ENCODE measurements around the gene RHOD. TPM values are rescaled to one million over a fixed set of nuclear protein-coding genes. Genes with fewer than 3 reads are reported as not detected.

The RHOD gene
- total RNA-seq, 1 experiment from 2014 or later: 190 TPM

DNA sequence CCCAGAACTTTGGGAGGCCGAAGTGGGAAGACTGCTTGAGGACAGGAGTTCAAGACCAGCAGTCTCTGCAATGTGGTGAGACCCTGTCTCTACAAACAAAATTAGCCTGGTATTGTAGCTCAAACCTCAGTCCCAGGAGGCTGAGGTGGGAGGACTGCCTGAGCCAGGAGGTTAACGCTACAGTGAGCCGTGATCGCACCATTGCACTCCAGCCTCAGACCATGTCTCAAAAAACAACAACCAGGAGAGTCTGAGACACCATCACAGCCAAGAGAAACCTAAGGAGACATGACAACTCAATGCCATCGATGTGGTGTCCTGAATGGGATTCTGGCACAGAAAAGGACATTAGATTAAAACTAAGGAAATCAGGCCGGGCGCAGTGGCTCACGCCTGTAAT lies 34.1 kb downstream of the RHOD start:
- Mint-ChIP-seq H3K27ac (ENCODE audit: low read depth, unreplicated experiment) (no peak overlapping the region), H3K36me3 (ENCODE audit: insufficient read depth, unreplicated experiment) (peaks cover 5% of the 10 kb centered on the region), H3K4me3 (ENCODE audit: unreplicated experiment) (no peak overlapping the region), H3K27me3 (ENCODE audit: insufficient read depth, unreplicated experiment) (no peaks in the 10 kb centered on the region), H3K9me3 (ENCODE audit: unreplicated experiment) (no peaks in the 10 kb centered on the region), H3K4me1 (ENCODE audit: insufficient read depth, unreplicated experiment) (no peaks in the 10 kb centered on the region)
- TF ChIP-seq, protein P1, sequence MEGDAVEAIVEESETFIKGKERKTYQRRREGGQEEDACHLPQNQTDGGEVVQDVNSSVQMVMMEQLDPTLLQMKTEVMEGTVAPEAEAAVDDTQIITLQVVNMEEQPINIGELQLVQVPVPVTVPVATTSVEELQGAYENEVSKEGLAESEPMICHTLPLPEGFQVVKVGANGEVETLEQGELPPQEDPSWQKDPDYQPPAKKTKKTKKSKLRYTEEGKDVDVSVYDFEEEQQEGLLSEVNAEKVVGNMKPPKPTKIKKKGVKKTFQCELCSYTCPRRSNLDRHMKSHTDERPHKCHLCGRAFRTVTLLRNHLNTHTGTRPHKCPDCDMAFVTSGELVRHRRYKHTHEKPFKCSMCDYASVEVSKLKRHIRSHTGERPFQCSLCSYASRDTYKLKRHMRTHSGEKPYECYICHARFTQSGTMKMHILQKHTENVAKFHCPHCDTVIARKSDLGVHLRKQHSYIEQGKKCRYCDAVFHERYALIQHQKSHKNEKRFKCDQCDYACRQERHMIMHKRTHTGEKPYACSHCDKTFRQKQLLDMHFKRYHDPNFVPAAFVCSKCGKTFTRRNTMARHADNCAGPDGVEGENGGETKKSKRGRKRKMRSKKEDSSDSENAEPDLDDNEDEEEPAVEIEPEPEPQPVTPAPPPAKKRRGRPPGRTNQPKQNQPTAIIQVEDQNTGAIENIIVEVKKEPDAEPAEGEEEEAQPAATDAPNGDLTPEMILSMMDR (IDR thresholded peaks at IDR 0.05; ENCODE audit: unreplicated experiment): no peak
- CTCF ChIA-PET: interaction anchor here (0.5 to 0.7 kb wide), 2 partner anchors 16 to 291 kb away, joined by 3 read pairs; no protein-coding TSS in a partner anchor
- DNase-seq (ENCODE audit: unreplicated experiment): no peak
- no TSS peak for BruUV-seq (replicated peaks)
- intact Hi-C loops (cut with micrococcal nuclease): no loop called here
- POLR2A ChIA-PET: no interaction called here

DNA sequence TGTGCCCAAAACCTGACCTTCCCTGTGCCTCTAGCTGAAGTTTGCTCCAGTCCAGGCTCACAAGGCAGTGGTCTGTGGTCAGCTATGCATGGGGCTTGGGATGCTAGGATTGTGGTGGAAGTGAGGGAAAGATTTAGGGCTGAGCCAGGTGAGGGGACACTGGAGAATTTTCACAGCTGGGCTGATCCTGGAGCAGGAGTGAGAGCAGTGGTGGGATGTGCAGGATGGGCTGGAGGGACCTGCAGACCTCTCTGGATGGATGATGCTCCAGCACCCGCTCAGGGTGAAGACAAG lies 38.5 kb downstream of the RHOD start:
- POLR2A ChIA-PET: interaction anchor here (0.5 to 1.2 kb wide), 3 partner anchors 10 to 221 kb away, joined by 3 to 5 read pairs (median 4); no protein-coding TSS in a partner anchor
- CTCF ChIA-PET: interaction anchor here (0.6 kb wide), 1 partner anchor 16 kb away, joined by 5 read pairs; no protein-coding TSS in a partner anchor

DNA sequence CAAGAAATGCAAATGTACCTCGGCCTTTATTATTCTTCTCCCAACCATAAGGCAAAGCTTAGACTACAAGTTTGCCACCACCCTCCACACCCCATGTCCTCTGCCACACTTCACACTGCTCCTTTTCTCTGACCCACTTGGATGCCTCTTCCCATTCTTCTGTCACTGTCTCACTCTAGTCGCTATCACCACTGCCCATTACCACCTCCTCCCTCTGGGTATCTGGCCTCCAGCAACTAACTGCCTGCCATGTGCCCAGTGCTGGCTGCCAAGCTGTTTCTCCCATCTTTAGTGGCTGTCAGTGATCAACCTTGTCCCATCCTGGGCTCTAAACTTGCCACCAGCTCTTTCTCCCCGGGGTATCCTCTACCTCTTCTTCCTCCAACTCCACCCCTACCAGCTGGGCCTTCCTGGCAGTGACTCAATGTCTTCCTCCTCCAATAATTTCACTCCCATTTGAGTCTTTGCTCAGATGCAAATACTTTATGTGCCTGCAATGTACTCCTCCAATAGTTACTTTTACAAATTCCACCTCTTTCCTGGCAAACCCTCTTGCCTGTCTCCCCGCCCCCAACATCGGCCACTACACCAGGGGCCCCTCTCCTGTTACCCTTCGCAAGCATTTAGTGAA lies 42.3 kb downstream of the RHOD start:
- TF ChIP-seq, protein P1 (IDR thresholded peaks at IDR 0.05; ENCODE audit: unreplicated experiment): no peak
- Mint-ChIP-seq H3K27ac (ENCODE audit: low read depth, unreplicated experiment) (no peak overlapping the region), H3K9me3 (ENCODE audit: unreplicated experiment) (no peaks in the 10 kb centered on the region), H3K27me3 (ENCODE audit: insufficient read depth, unreplicated experiment) (no peaks in the 10 kb centered on the region), H3K36me3 (ENCODE audit: insufficient read depth, unreplicated experiment) (no peaks in the 10 kb centered on the region), H3K4me3 (ENCODE audit: unreplicated experiment) (no peak overlapping the region), H3K4me1 (ENCODE audit: insufficient read depth, unreplicated experiment) (peaks cover 5% of the 10 kb centered on the region)
- intact Hi-C loops (cut with micrococcal nuclease): no loop called here
- POLR2A ChIA-PET: no interaction called here
- DNase-seq (ENCODE audit: unreplicated experiment): no peak
- CTCF ChIA-PET: interaction anchor here (0.6 kb wide), 1 partner anchor 28 kb away, joined by 3 read pairs; no protein-coding TSS in a partner anchor
- BruUV-seq (replicated peaks): no TSS peak

More for the DNA sequence above, 38.5 kb downstream of the RHOD start:
- Mint-ChIP-seq H3K9me3 (ENCODE audit: unreplicated experiment) (no peaks in the 10 kb centered on the region), H3K36me3 (ENCODE audit: insufficient read depth, unreplicated experiment) (peaks cover 5% of the 10 kb centered on the region), H3K4me1 (ENCODE audit: insufficient read depth, unreplicated experiment) (peaks cover 5% of the 10 kb centered on the region), H3K4me3 (ENCODE audit: unreplicated experiment) (no peak overlapping the region), H3K27ac (ENCODE audit: low read depth, unreplicated experiment) (no peak overlapping the region), H3K27me3 (ENCODE audit: insufficient read depth, unreplicated experiment) (no peaks in the 10 kb centered on the region)
- intact Hi-C loops (cut with micrococcal nuclease): no loop called here
- no TSS peak for BruUV-seq (replicated peaks)
- no peak for DNase-seq (ENCODE audit: unreplicated experiment)
- TF ChIP-seq, protein P1 (IDR thresholded peaks at IDR 0.05; ENCODE audit: unreplicated experiment): no peak

DNA sequence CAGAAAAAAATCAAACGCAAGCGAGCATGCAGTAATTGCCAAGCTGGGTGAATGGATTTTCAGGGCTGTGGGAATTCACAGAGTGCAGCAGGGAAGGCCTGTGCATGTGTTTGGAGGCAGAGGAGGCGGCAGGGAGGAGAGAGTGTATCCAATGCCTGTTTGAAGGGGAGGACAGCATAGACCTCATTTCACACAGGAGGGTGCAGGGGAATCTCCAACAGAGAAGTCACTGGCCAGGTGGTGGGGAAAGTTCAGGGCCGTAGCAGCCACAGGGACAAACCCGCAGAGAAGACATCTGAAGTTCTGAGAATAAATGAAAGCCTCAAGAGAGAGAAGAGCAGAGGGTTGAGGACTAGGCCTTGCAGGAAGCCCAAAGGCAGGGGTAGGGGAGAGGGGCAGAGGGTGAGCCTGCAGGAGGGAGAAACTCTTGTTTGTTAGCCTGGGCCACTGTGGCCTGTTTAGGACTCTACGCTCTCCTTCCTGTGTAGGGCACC lies 43.2 kb downstream of the RHOD start:
- H3K27ac Mint-ChIP-seq (ENCODE audit: low read depth, unreplicated experiment): no peak overlapping the region
- intact Hi-C loops (cut with micrococcal nuclease): no loop called here
- H3K27me3 Mint-ChIP-seq (ENCODE audit: insufficient read depth, unreplicated experiment): no peaks in the 10 kb centered on the region
- ChIA-PET POLR2A (no interaction called here), CTCF (no interaction called here)
- H3K36me3 Mint-ChIP-seq (ENCODE audit: insufficient read depth, unreplicated experiment): no peaks in the 10 kb centered on the region
- TF ChIP-seq, protein P1 (IDR thresholded peaks at IDR 0.05; ENCODE audit: unreplicated experiment): no peak
- H3K4me1 Mint-ChIP-seq (ENCODE audit: insufficient read depth, unreplicated experiment): peaks cover 5% of the 10 kb centered on the region
- no peak overlapping the region for H3K4me3 Mint-ChIP-seq (ENCODE audit: unreplicated experiment)
- DNase-seq (ENCODE audit: unreplicated experiment): no peak
- no peaks in the 10 kb centered on the region for H3K9me3 Mint-ChIP-seq (ENCODE audit: unreplicated experiment)
- BruUV-seq (replicated peaks): no TSS peak
